ENCODE measurements around the gene ADPRHL1. TPM values are rescaled to one million over a fixed set of nuclear protein-coding genes. Genes with fewer than 3 reads are reported as not detected.

ADPRHL1 gene
- total RNA-seq, 1 experiment from 2014 or later, result 21.4 TPM

DNA sequence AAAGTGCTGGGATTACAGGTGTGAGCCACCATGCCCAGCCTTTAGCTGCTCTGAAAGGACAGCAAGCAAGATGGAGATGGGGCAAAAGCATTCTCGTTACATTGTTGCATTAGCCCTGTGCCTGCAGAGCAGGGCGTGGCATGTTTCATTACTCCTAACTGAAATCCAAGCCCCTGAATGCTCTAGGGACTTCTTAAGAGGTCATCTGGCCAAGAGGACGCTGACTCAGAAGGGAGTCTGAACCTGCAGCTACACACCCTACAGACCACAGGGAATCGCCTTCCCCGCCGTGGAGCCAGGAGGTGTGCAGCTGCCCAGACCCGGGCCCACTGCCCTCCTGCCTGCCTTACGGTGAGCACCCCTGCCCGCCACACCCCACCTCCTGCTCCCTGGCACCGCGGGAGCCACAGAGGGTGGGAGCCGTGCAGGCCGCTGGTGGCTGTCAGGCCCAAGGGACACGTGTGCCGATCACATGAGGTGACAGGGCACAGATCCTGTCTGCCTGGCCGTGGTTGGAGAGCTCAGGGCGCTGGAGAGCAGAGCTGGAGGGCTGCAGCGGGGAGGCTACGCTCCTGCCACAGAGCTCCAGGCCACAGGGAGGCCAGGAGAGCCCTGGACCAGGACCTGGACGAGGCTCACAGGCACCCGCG lies 27.2 kb downstream of the ADPRHL1 start:
- no peak for DNase-seq (ENCODE audit: low read depth)

DNA sequence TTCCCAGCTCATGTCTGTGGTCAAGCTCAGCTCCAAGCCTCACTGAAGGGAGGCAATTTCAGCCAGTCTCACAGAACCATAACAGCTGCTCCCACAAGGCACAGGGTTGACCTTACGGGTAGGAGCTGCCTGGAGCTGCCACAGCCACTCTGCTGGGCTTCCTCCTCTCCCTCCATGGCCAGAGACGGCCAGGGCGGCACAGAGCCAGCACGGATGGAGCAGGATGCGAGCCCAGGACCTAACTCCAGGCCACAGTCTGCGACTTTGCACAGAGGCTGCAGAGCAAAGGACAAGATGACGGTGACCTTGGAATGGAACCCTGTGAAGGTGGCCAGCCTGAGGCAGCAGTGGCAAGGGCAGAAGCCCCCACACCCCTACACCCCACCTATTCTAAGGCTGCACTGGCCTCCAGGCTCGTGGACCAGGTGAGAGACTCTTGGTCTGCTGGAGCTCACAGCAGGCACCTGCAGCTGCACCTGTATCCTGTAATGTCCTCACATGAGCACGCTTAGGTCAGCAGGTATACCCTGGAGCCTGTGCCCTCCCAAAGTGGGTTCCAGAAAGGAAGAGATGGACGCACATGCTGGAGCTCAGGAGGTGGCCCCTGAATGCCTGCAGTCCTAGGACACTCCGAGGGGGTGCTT lies 29.6 kb downstream of the ADPRHL1 start:
- in situ Hi-C loops (cut with HindIII; ENCODE audit: low pct_unique_long_range_greater_than_20kb, low sequenced_read_pairs), result no loop called here
- no peak for DNase-seq (ENCODE audit: low read depth)

More for the DNA sequence above, 27.2 kb downstream of the ADPRHL1 start:
- in situ Hi-C loops (cut with HindIII; ENCODE audit: low pct_unique_long_range_greater_than_20kb, low sequenced_read_pairs), result no loop called here

DNA sequence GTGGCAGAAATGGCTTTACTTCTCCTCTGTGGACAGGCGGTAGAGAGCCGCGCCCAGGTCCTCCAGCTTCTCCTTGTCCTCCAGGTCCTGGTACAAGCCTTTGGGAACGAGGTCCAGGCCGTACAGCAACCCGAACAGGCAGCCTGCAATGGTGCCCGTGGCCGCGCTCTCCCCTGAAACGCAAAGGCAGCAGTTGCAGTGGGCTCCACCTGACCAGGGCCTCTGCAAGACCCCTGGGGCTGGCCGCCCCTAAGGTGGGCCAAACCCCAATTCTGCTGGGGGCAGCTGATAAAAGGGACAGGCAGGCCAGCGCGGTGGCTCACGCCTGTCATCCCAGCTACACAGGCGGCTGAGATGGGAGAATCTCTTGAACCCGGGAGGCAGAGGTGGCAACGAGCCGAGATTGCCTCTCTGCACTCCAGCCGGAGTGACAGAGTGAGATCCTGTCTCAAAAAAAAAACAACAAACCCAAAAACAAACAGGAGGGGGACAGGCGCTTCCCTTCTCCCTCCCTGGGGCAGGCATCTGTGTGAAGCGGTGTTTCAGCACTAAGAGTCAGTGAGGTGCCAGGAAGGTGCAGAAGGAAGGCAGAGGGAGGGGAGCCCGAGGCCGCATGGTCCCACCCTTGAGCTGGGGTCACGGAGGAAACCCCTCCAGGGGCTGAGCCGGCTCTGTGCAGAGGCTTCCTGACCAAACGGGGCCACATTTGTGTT lies 30.3 kb downstream of the ADPRHL1 start:
- in situ Hi-C loops (cut with HindIII; ENCODE audit: low pct_unique_long_range_greater_than_20kb, low sequenced_read_pairs), result no loop called here
- no peak for DNase-seq (ENCODE audit: low read depth)

DNA sequence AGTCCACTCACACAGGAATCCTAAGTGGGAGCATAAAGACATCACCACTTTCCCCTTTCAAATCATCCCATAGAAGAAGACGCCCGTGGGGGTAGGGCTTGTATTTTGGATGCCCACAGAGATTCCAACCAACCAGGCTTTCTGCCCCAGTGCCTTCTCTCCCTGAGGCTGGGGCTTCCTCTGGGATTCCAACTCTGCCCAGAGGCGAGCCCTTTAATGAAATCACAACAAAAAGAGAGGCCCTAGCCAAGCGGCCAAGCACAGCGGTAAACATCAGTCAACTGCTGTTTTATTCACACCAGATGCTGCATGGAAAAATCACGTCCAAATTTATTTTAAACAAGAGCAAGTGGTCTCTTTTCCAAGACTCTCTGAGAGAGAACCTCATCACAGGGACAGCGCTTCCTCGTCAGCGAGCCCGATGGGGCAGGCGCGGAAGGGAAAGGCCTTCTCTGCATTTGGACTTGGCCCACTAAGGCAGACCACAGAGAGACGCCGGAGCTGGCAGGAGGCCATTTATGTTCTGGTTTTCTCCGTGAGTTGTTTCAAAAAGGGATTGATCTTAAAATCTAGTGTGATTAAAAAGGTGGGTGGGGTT lies 31.5 kb downstream of the ADPRHL1 start:
- no peak for DNase-seq (ENCODE audit: low read depth)
- in situ Hi-C loops (cut with HindIII; ENCODE audit: low pct_unique_long_range_greater_than_20kb, low sequenced_read_pairs), result no loop called here

DNA sequence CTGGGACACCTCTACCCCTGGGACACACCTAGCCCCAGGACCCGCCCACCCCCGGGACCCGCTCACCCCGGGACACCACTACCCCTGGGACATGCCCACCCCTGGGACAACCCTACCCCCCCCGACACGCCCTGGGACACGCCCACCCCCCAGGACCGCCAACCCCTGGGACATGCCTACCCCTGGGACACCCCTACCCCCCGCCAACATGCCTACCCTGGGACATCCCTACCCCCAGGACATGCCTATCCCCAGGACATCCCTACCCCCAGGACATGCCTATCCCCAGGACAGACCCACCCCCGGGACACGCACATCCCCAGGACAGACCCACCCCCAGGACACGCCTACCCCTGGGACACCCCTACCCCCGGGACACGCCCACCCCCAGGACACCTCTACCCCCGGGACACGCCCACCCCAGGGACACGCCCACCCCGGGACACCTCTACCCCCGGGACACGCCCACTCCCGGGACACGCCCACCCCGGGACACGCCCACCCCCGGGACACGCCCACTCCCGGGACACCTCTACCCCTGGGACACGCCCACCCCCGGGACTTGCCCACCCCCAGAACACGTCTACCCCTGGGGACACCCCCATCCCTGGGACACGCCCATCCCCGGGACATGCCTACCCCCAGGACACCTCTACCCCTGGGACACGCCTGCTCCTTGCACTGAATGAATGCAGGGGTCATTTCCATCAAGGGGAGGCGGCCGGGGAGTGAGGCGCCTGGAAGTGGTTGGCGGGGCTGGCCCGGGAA lies 32.3 kb downstream of the ADPRHL1 start:
- in situ Hi-C loops (cut with HindIII; ENCODE audit: low pct_unique_long_range_greater_than_20kb, low sequenced_read_pairs), result no loop called here
- no peak for DNase-seq (ENCODE audit: low read depth)

DNA sequence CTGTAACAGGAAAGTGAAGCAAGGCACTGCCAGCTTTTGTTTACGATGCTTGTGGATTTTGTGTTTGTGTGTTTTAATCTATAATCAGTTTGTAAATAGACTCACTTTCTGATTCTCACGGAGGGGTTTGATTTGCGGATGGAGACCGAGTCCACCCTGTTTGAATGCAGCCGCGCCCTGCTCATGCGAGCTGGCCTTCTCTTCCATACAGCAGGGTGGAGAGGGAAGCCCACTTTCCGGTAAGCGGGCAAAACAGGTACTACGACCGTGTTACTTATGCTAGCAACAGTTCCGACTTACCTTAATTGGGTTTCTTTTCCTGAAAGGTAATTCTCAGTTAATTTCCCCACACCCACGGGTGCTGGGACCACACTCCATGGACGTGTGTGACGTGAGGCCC lies 33.1 kb downstream of the ADPRHL1 start:
- DNase-seq (ENCODE audit: low read depth), result no peak
- in situ Hi-C loops (cut with HindIII; ENCODE audit: low pct_unique_long_range_greater_than_20kb, low sequenced_read_pairs), result no loop called here

DNA sequence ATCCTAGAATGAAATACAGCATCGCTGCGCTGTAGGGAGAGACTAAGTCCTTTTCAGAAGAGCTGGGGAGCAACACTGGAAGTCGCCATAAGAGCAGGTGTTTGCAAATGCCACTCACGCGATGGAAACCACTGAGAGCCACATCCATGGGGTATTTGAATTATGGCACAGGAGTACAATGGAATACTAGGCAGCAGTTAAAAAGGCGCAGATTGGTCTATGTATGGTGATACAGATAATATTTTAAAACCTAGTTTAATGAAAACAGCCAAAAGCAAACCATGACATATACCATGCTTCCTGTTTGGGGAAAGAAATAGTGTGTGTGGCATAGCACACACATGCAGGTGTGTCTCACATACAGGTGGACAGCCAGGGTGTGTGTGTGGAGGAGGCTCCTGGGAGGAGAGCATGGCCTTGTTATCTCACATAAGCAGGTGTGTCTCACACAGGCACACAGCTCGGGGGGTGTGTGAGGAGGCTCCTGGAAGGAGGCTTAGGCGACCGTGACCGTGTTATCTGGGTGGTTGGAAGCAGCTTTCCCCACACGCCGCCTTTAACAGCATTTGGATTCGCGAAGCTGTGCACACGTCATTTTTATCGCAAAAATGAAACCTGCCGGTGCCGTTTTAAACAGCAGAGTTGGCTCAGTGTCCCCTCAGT lies 33.6 kb downstream of the ADPRHL1 start:
- DNase-seq (ENCODE audit: low read depth), result no peak
- in situ Hi-C loops (cut with HindIII; ENCODE audit: low pct_unique_long_range_greater_than_20kb, low sequenced_read_pairs), result no loop called here

DNA sequence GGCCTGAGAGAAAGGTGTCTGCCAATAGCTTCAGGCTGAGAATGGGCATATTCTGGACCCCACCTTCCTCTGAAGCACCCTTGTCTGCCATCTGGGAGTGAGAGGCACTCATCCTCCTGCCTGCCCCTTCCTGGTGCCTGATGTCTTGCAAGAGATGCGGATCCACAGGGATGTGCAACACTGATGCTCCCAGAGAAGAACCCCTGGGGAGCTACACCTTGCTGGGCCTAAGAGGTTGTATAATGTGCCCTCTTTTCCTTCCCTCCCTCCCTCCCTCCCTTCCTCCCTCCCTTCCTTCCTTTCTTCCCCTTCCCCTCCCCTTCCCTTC lies 34.6 kb downstream of the ADPRHL1 start:
- in situ Hi-C loops (cut with HindIII; ENCODE audit: low pct_unique_long_range_greater_than_20kb, low sequenced_read_pairs), result no loop called here
- no peak for DNase-seq (ENCODE audit: low read depth)

DNA sequence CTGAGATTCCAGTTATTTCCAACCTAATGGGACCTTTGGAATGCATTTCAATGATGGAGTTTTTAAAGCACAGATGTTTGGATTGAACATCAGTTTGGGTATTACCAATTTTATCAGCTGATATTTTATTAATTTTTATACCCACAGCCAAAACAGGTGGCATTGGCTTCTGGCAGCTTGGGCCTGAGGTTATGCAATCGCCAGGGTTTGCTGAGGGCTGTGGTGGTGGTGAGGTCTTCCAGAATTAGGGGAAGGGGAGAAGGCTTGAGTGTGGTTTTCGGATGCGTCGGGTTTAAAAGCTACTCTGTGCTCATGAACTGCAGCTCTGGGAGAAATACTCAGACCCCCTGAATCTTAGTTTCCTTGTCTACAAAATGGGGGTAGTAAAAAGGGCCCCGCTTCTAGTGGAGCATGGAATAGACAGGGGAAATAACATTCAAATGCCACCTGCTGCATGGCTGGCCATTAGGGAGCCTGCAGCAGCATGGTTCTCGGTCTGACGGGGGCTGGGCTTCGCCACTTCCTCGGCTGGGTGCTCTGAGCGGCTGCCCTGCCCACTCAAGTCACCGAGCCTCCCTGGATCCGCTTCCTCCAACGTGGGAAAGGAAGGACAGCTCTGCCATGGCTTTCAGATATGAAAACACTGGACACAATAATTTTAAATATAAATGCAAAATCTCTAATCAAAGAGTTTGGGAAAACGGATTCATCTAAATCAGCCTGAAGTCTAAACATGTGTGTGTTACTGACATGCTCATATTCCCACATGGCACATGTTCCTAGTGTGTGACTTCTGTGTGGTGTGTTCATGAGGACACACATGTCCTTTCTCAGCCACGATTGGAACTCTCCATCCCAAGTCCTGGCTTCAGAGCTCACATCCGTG lies 35.2 kb downstream of the ADPRHL1 start:
- no peak for DNase-seq (ENCODE audit: low read depth)
- in situ Hi-C loops (cut with HindIII; ENCODE audit: low pct_unique_long_range_greater_than_20kb, low sequenced_read_pairs), result no loop called here

DNA sequence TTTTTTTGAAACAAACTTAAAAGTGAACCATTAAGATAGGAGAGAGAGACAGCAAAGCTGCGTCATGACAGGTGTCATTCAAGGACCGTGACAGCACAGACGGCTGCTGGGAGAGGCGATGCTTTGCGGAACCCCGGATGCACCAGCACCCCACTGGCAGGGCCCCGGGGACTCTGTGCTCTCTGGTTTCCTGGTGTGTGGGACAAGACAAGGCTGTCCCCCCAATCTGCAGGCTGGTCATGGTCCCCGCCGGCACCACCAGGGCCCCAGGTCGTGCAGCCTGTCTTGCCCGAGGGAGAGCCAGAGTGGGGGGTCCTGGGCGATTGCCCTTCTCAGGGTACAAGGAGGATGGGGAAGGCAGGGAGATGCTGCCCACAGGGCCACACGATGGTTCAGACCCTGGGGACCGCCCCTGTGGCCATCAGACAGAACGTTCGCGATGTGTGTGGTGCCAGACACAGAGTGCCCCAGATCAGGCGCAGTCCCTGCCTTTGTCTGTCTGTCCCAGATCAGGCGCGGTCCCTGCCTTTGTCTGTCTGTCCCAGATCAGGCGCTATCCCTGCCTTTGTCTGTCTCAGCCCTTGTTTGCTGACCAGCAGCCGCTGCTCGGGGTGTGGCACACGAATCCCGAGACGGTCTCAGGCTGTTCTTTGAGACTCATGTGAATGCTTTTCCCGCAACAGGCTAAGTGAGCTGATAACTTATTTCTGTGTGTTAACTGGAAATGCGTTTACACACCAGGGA lies 36.1 kb downstream of the ADPRHL1 start:
- in situ Hi-C loops (cut with HindIII; ENCODE audit: low pct_unique_long_range_greater_than_20kb, low sequenced_read_pairs), result no loop called here
- DNase-seq (ENCODE audit: low read depth), result no peak

DNA sequence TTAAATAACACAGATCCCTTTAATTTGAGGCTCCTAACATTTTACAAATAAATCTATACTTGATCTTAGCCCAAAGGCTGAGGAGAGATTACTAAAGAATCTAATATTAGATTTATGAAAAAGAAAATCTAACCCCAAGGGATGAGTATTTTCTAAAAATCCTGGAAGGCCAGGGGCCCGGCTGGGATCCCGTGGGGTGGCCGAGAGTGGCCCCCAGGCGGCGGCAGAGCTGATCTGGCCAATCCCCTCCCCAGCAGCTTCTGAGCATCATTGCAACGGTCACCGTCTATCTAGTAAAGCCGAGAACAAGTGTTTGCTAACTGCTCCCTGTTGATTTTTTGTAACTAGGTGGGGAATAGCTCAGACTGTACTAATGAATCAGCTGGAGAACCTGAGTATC lies 37.5 kb downstream of the ADPRHL1 start:
- in situ Hi-C loops (cut with HindIII; ENCODE audit: low pct_unique_long_range_greater_than_20kb, low sequenced_read_pairs), result no loop called here

DNA sequence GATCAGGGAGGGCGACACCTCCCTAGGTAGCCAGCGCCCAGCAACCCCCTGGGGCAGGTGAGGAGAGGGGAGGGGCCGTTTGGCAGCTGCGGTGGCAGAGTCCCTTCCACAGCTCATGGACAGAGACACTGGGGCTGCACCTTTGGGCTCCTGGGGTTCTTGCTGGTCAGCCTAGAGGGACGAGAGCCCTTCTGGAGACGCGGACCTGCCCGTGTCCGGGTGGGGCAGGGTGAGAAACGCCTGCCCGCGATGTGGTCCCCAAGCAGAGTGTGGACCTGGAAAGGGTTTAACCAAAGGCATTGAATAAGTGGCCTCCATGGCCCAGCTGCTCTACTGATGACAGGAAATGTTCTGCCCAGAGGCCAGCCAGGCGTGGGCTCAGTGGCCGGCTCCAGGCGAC lies 38.3 kb downstream of the ADPRHL1 start:
- in situ Hi-C loops (cut with HindIII; ENCODE audit: low pct_unique_long_range_greater_than_20kb, low sequenced_read_pairs), result no loop called here
- no peak for DNase-seq (ENCODE audit: low read depth)

More for the DNA sequence above, 37.5 kb downstream of the ADPRHL1 start:
- DNase-seq (ENCODE audit: low read depth), result no peak

DNA sequence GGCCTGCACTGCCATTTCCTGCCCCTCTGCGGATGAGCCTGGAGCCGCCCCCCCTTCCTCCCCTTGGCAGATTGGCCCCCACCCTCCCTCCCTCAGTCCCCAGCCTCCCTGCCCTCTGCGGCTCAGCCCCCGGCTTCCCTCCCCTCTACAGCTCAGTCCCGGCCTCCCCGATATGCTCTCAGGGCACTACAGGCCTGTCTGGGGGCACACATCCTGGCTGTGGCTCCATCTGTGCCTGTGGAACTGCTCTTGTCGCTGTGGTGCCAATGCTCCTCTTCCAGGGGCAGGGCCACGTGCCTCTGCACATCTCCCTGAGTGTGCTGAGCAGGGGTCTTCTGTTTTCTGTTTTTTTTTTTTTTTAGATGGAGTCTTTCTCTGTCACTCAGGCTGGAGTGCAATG lies 39.0 kb downstream of the ADPRHL1 start:
- in situ Hi-C loops (cut with HindIII; ENCODE audit: low pct_unique_long_range_greater_than_20kb, low sequenced_read_pairs), result no loop called here
- DNase-seq (ENCODE audit: low read depth), result no peak

DNA sequence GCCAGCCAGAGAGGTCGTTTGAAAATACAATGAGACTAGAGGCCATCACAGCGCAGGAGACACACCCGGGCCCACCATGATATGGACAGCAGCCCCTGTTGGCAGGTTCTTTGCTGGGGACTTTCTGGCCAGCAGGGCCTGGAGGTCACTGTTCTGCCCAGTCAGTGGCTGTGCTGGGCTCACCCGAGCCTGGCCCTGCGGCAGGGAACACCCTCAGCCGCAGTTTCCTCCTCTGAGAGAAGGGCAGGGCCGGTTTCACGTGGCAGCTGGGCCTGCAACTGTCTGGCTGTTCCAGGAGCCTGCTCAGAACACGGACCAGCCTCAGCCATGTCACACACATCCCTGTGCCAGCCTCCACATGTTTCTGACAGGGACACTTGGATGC lies 39.4 kb downstream of the ADPRHL1 start:
- DNase-seq (ENCODE audit: low read depth), result no peak
- in situ Hi-C loops (cut with HindIII; ENCODE audit: low pct_unique_long_range_greater_than_20kb, low sequenced_read_pairs), result no loop called here

DNA sequence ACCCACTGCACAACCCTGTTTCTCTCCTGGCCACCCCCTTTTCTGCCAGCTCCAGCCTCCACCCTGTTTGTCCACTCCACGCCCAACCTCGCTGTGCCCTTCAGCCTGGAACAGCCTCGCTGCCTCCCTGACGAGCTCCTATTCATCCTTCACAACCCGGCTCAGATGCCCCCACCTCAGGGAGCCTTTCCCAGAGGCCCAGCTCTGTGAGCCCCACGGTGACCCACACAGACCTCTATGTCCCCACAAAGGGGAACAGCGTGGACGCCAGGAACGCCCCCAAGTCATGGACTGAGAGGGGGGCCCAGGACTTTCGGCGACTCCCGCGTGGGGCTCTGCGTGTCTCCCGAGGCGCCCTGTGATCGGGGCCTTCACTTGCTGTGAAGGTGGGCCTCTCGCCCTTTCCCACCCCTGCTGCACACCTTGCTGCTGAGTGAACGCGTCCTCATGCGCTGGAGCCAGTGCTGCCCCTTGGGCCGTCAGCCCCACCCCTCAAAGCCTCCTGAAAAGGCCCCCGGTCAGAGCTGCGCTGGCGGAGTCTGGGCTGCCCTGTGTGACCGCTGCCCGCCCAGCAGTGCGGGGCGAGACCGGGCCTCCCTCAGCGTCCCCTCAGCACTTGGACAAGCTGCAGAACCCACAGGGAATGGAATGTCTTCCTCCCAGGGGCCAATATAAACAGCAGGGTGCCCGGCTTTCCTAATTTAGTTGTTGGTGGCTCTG lies 40.0 kb downstream of the ADPRHL1 start:
- no peak for DNase-seq (ENCODE audit: low read depth)
- in situ Hi-C loops (cut with HindIII; ENCODE audit: low pct_unique_long_range_greater_than_20kb, low sequenced_read_pairs), result no loop called here

DNA sequence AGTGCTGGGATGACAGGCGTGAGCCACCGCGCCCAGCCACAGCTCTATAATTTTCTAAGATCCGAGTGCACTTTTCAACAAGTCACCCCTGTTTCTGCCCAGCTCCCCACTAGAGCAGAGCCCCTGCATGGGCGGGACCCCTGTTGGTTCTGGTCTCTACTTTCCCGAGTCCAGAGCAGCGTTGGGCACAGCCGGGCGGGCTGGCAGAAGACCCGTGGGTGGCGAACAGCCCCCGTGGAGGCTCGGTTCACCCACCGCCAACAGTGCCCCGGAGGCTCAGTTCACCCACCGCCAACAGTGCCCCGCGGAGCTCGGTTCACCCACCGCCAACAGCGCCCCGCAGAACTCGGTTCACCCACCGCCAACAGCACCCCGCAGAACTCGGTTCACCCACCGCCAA lies 40.8 kb downstream of the ADPRHL1 start:
- in situ Hi-C loops (cut with HindIII; ENCODE audit: low pct_unique_long_range_greater_than_20kb, low sequenced_read_pairs), result no loop called here

More for the DNA sequence above, 40.8 kb downstream of the ADPRHL1 start:
- DNase-seq (ENCODE audit: low read depth), result no peak

Data from Caki2 (cell line).